DMS153 (cell line): ENCODE results near the gene RIMBP2.

ENCODE experiments used
- DNase-seq: peaks from one replicate; lab custom pipeline; 2025; lab: John Stamatoyannopoulos, UW

The RIMBP2 gene

GRCh38 chr12:130499474-130499873 is 216.6 kb downstream of the RIMBP2 start:
- no peak for DNase-seq

GRCh38 chr12:130498589-130499385 is 217.3 kb downstream of the RIMBP2 start:
- no peak for DNase-seq

- DNase-seq, result no peak
These were observed 218.1 kb downstream of the RIMBP2 start for GRCh38 chr12:130497991-130498390.

- no peak for DNase-seq
These were observed 218.8 kb downstream of the RIMBP2 start for GRCh38 chr12:130497321-130497720.

GRCh38 chr12:130496516-130497120 is 219.5 kb downstream of the RIMBP2 start:
- DNase-seq, result no peak

GRCh38 chr12:130495156-130495555 is 220.9 kb downstream of the RIMBP2 start:
- DNase-seq, result no peak

- no peak for DNase-seq
These were observed 221.4 kb downstream of the RIMBP2 start for GRCh38 chr12:130494736-130495135.

- no peak for DNase-seq
These were observed 222.1 kb downstream of the RIMBP2 start for GRCh38 chr12:130493951-130494350.

GRCh38 chr12:130491421-130492357 is 224.4 kb downstream of the RIMBP2 start:
- no peak for DNase-seq

GRCh38 chr12:130490674-130491073 is 225.4 kb downstream of the RIMBP2 start:
- no peak for DNase-seq

GRCh38 chr12:130489293-130489692 is 226.8 kb downstream of the RIMBP2 start:
- DNase-seq, result no peak

GRCh38 chr12:130488358-130488710 is 227.8 kb downstream of the RIMBP2 start:
- DNase-seq, result no peak

GRCh38 chr12:130487636-130488357 is 228.3 kb downstream of the RIMBP2 start:
- no peak for DNase-seq

- no peak for DNase-seq
These were observed 229.1 kb downstream of the RIMBP2 start for GRCh38 chr12:130486891-130487416.

- no peak for DNase-seq
These were observed 230.0 kb downstream of the RIMBP2 start for GRCh38 chr12:130486146-130486435.

- no peak for DNase-seq
These were observed 230.6 kb downstream of the RIMBP2 start for GRCh38 chr12:130485291-130486145.

GRCh38 chr12:130484221-130484620 is 231.9 kb downstream of the RIMBP2 start:
- DNase-seq, result no peak

GRCh38 chr12:130483616-130484180 is 232.4 kb downstream of the RIMBP2 start:
- DNase-seq, result no peak

GRCh38 chr12:130482448-130482847 is 233.7 kb downstream of the RIMBP2 start:
- no peak for DNase-seq

GRCh38 chr12:130481392-130481879 is 234.7 kb downstream of the RIMBP2 start:
- no peak for DNase-seq
